HT1080 (cell line): ENCODE measurements around the gene ITPKB. TPM values are rescaled to one million over a fixed set of nuclear protein-coding genes. Genes with fewer than 3 reads are reported as not detected.
"Not testable (repeated sequence)": the region's sequence is repeated elsewhere in the genome, so short reads cannot be mapped to it uniquely, and the experiment has no call there.

Experiments used
- DNase-seq: peaks from one replicate; pipeline ENCODE4 v3.0.0-alpha.2; 2015; ENCODE audit warnings: low read depth
- total RNA-seq: library from RNA; depleted of rRNA; stranded (reverse); fragments of >200 nt; shearing (Covaris generic); gene quantifications from 2 replicates; pipeline ENCODE4 v1.2.3, GENCODE V29; 2014

Gene ITPKB
- total RNA-seq, 1 experiment from 2014 or later, result 8.0 TPM

DNA sequence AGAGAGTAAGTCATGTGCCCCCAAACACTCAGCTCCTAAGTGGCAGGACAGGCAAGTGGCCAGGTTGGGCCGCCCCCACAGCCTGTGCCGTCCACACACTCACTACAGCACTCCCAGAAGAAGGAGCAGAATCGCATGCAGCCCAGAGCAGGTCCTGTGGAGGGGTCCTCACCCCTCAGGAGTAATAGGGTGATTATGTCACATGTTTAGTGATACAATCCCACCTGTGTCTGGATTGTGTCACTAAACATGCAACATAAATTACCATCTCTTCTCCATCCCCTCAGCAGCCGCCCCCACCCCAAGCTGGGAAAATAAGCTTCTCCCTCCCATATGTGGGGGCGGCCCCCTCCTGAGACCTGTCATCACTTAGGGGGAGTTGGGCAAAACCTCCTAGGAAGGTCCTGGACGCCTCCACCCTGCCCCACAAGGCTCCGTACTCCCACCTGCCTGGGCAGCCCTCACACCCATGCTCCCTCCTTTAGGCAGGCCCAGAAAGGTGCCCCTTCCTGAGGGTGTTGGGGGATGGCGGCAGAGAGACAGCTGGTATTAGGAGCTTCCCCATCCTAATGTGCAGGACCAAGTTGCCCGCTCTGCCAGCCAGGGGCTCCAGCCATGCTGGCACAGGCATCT, 133.6 kb downstream of the ITPKB start:
- DNase-seq, result no peak

GRCh38 chr1:226604560-226605317, 134.3 kb downstream of the ITPKB start:
- no peak for DNase-seq

DNA sequence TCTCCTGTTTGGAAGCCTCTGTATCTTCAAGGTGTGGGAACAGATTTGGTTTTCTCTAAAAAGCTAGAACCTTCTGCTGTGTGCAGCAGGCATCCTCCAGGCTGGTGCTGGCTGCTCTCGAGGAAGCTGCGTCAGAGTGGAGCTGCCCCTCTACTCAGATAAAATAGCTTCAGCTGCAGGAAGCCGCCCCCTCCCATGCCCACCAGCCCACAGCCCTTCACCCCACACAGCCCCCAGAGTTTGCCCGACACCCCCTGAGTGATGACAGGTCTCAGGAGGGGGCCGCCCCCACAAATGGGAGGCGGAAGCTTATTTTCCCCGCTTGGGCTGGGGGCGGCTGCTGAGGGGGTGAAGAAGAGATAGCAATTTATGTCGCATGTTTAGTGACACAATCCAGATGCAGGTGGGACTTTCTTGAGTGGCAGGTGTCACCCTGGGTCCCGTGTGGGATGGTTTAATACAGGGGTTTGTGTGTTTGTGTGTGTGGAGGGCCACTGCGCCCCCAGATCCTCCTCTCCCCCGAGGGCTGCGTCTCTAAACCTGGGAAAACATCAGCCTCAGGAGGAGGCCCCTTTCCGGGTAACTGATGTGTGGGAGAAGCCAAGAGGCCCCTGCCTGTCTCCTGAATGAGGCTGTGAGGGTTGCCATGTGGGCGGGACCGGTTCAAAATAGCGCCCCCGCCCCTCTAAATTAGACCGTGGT, 135.1 kb downstream of the ITPKB start:
- DNase-seq, result no peak

- DNase-seq, result no peak
Observed at GRCh38 chr1:226603022-226603857, 135.8 kb downstream of the ITPKB start.

- no peak for DNase-seq
Observed at GRCh38 chr1:226602186-226603021, 136.7 kb downstream of the ITPKB start.

GRCh38 chr1:226601456-226601855, 137.6 kb downstream of the ITPKB start:
- no peak for DNase-seq

- no peak for DNase-seq
Observed at GRCh38 chr1:226600254-226600653, 138.8 kb downstream of the ITPKB start.

DNA sequence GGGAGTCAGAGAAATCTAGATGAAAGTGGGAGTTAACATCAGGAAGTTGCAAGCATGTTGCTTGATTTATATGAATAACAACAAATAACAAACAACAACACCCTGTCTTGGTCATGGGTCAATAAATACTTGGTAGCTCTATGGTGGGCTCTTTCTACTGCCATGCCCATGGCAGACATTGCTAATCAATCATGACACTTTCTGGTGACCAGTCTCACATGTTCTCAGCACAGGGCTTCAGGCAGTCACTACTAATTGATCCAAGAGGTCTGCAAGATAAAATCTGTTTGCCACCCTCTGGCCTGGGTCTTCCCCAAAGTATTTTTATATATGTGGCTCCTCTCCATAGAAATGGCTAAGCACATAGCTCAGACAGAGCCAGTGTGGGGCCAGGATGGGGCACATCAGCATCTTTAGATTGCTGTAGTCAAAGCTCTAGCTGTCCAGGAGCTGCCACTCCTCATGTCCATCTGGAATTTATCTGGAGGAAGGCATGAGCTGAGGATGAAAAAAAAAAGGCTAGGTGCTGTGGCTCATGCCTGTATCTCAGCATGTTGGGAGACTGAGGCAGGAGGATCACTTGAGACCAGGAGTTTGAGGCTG, 139.3 kb downstream of the ITPKB start:
- DNase-seq, result no peak

GRCh38 chr1:226598955-226599354, 140.1 kb downstream of the ITPKB start:
- not testable (repeated sequence) for DNase-seq

- no peak for DNase-seq
Observed at GRCh38 chr1:226598455-226598849, 140.6 kb downstream of the ITPKB start.

DNA sequence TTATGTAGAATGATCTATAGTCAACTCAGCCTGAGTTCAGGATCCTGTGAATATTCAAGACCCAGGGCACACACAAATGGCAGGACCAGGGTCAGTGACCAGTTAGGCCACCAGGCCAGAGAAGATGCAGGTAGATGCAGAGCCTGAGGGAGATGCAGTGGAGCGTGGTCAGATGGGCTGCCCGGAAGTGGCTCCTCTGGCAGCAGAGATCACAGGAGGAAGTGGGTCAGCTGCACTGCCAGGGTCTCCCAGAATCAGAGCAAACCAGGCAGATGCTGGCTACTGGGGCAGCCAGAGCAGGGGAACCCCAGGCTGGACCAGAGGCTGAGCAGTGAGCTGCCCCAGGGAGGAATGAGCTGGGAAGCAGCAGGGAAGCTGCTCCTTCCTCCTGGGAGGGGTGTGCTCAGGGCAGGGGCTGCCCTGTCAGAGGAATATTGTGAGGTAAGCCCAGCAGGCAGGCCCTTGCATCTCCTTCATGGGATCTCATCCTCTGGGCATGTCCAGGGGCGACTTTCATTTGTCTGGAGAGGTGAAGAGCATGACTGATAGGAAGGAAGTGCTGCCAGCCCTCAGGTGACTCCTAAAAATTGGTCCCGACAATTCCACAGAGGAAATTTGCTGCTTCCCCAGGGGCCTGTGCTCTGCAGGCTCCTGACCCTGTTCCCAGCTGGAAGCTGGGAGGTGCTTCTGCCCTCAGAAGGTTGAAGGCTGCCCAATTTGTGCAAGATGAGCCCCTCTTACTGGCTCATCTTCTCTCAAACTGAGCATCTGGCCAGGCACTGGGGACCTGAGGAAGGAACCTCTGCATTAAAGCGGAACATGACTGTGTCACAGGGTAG, 141.2 kb downstream of the ITPKB start:
- no peak for DNase-seq

- DNase-seq, result no peak
Observed at GRCh38 chr1:226596531-226597165, 142.4 kb downstream of the ITPKB start.

- no peak for DNase-seq
Observed at GRCh38 chr1:226593541-226593940, 145.5 kb downstream of the ITPKB start.

GRCh38 chr1:226590614-226591013, 148.5 kb downstream of the ITPKB start:
- no peak for DNase-seq

GRCh38 chr1:226589008-226589733, 149.9 kb downstream of the ITPKB start:
- no peak for DNase-seq

DNA sequence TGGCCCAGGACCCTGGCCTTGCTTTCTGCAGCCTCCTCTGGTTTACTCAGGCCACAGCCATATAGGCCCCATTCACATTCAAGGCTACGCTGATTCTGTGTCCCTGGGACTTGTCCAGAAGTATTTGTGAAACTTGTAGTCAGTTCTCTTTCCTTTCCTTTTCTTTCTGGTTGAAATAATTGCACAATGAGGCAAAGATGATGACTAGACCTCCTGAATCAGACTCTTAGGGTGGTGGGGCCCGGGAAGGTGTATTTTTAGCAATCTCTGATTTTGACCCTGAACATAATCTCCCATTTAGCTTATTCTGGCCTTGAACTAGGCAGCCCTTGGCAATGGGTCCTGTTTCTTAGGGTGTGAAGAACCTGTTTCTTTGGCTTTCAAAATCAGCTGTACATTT, 150.6 kb downstream of the ITPKB start:
- no peak for DNase-seq

DNA sequence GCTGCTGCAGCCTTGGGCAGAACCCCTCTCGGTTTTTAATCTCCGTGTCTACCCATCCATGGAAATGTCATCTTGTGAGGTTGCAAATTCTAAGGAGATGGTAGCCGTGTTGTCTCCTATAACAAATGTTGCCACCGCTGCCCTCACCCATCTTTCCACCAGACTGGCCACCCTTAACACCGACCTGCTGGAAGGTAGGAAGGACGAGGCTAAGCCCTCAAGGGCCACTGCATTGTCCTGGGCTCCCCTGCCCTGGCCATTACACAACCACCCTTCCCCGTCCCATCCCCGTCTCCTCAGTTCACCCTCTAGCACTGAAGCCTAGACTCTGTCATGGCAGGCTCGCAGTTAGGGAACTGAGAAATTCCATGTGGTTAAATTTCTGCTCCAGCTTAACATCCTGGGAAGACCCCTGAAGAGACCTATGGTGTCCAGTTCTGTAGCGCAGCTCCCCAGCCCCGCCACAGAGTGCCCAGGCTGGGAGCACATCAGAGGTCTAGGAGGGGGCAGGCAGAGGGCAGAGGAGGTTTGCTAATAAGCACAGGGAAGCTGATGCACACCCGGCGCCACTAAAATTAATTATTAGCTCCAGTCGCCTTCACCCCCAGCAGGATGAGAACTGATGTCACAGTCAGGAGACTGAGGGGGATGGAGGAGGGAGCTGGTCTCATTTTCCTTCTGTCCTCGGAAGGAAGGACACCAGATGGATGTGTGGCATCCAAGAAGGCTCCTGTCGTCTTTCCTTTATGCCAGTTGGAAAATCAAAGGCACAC, 152.2 kb downstream of the ITPKB start:
- DNase-seq, result no peak
